Muscle of leg (tissue), 16 donors: ENCODE measurements around the gene TMPRSS9. TPM values are rescaled to one million over a fixed set of nuclear protein-coding genes. Genes with fewer than 3 reads are reported as not detected.

Source experiments
- DNase-seq: peaks from one replicate; pipeline ENCODE4 v3.0.0; 2013
- H3K27ac ChIP-seq: one replicate; pipeline ENCODE4 v1.5.1; 2013; ENCODE audit warnings: mild to moderate bottlenecking, low read length, control low read depth
- H3K27me3 ChIP-seq: one replicate; pipeline ENCODE4 v1.6.1; 2013; ENCODE audit warnings: low read length; ENCODE audit not compliant: control insufficient read depth, insufficient read depth
- H3K36me3 ChIP-seq: one replicate; pipeline ENCODE4 v1.6.1; 2013; ENCODE audit warnings: low read length; ENCODE audit not compliant: control insufficient read depth, insufficient read depth
- H3K4me1 ChIP-seq: one replicate; pipeline ENCODE4 v1.6.1; 2013; ENCODE audit warnings: low read length; ENCODE audit not compliant: control insufficient read depth, insufficient read depth
- H3K4me3 ChIP-seq: one replicate; pipeline ENCODE4 v1.5.1; 2013; ENCODE audit warnings: low read length, control low read depth
- H3K9me3 ChIP-seq: replicated peaks from 2 replicates; pipeline ENCODE4 v1.6.1; 2013; ENCODE audit warnings: low read depth, low read length; ENCODE audit not compliant: control insufficient read depth
- WGBS: methylation state at CpG from one replicate; pipeline ENCODE4 v1.1.5; 2013; ENCODE audit warnings: missing lambda C conversion rate; ENCODE audit not compliant: insufficient coverage; 5-methylcytosine and 5-hydroxymethylcytosine counted together
- long read RNA-seq, 11 donors: transcript quantifications; one replicate each; lab custom pipeline, GENCODE V29; 2026
- polyA plus RNA-seq, 8 donors: library from polyadenylated mRNA; unstranded; fragments of 120-200 nt; gene quantifications; one replicate each; pipeline versions ENCODE4 v1.2.1 to v1.2.3, GENCODE V29; 2013; ENCODE audit warnings: inconsistent platforms in 1 of 8, low replicate concordance in 1 of 8; ENCODE audit not compliant: insufficient read length in 8 of 8, insufficient read depth in 1 of 8
- total RNA-seq: library from RNA; stranded (reverse); fragments of 120-200 nt; gene quantifications from one replicate; pipeline ENCODE4 v1.2.4, GENCODE V29; 2013

The TMPRSS9 gene
- 0.18 TPM for total RNA-seq
- 1 to 10 TPM in 1 of 8 donors, under 1 TPM in 7; 0.11 to 1.3 (median 0.34) TPM for polyA plus RNA-seq
- long read RNA-seq, donor 1, partial matches to known transcripts, result 0 of 86 reads
- long read RNA-seq, donor 1, other reads (novel, unspliced or antisense), result 86 of 86 reads
- long read RNA-seq, donor 2, result 0 reads
- long read RNA-seq, donor 3, result 0 reads
- long read RNA-seq, donor 4, partial matches to known transcripts, result 128 of 128 reads
- long read RNA-seq, donor 4, other reads (novel, unspliced or antisense), result 0 of 128 reads
- long read RNA-seq, donor 5, partial matches to known transcripts, result 366 of 366 reads
- long read RNA-seq, donor 5, other reads (novel, unspliced or antisense), result 0 of 366 reads
- long read RNA-seq, donor 6, partial matches to known transcripts, result 16 of 342 reads
- long read RNA-seq, donor 6, other reads (novel, unspliced or antisense), result 326 of 342 reads
- long read RNA-seq, donor 7, result 0 reads
- long read RNA-seq, donor 8, partial matches to known transcripts, result 6 of 146 reads
- long read RNA-seq, donor 8, other reads (novel, unspliced or antisense), result 140 of 146 reads
- long read RNA-seq, donor 9, partial matches to known transcripts, result 286 of 286 reads
- long read RNA-seq, donor 9, other reads (novel, unspliced or antisense), result 0 of 286 reads
- long read RNA-seq, donor 10, result 0 reads
- long read RNA-seq, donor 11, result 0 reads

DNA sequence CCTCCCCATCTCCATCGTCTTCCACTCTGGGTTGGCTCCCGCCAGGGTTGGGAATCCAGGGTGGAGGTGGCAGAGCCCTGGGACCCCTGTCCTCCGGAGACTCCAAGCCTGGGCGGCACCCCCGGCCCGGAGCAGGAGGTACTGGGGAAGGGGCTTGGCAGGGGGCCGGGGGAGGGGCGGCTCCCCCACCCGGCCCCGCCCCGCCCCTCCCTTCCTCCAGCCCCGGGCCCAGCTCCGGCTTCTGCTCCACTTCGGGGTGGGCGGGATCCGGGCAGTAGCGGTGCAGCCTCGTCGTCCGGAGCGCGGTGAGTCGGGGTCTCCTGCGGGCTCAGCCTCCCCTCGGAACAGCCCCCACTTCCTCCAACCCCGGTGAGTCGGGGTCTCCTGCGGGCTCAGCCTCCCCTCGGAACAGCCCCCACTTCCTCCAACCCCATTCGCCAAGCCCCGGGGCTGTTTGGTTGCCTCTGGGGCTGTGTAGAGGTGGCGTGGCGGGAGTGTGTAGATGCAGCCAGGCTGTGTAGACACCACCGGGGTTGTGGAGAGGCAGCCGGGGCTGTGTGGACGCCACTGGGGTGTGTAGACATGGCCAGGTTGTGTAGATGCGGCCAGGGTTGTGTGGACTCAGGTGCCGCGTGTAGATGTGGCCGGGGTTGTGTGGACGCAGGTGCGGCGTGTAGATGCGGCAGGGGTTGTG lies at the start of gene TMPRSS9:
TMPRSS9 (plus strand) TSS at position 274 of the 694 bp plus-strand sequence. CDS start 29,521 bp downstream, outside the sequence.
- H3K9me3 ChIP-seq, result no peaks in the 10 kb centered on the region
- H3K4me1 ChIP-seq, result no peaks in the 10 kb centered on the region
- H3K4me3 ChIP-seq, result no peak within 1 kb of the TSS
- no peaks in the 10 kb centered on the region for H3K36me3 ChIP-seq
- H3K27ac ChIP-seq, result no peak within 1 kb of the TSS
- H3K27me3 ChIP-seq, result peaks cover 37% of the 10 kb centered on the region
- DNase-seq, result no peak
- WGBS, result 27% methylated on average over 23 of the region's 44 CpGs

DNA sequence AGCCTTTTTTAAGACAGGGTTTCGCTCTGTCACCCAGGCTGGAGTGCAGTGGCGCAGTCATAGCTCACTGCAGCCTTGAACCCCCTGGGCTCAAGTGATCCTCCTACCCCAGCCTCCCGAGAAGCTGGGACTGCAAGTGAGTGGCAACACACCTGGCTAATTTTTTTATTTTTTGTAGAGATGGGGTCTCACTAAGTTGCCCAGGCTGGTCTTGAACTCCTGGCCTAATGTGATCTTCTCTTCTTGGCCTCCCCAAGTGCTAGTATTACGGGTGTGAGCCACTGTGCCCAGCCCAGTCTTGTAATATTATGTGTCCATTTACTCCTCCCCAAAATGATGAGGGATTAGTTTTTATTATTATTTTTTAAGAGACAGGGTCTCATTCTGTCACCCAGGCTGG lies 49.0 kb upstream of the TMPRSS9 start:
- peaks cover 64% of the 10 kb centered on the region for H3K27me3 ChIP-seq
- no peak overlapping the region for H3K27ac ChIP-seq
- DNase-seq, result no peak
- H3K4me3 ChIP-seq, result no peak overlapping the region
- peaks cover 29% of the 10 kb centered on the region for H3K4me1 ChIP-seq
- H3K36me3 ChIP-seq, result no peaks in the 10 kb centered on the region
- 100% methylated on average over 2 of the region's 4 CpGs for WGBS
- peaks cover 7% of the 10 kb centered on the region for H3K9me3 ChIP-seq

DNA sequence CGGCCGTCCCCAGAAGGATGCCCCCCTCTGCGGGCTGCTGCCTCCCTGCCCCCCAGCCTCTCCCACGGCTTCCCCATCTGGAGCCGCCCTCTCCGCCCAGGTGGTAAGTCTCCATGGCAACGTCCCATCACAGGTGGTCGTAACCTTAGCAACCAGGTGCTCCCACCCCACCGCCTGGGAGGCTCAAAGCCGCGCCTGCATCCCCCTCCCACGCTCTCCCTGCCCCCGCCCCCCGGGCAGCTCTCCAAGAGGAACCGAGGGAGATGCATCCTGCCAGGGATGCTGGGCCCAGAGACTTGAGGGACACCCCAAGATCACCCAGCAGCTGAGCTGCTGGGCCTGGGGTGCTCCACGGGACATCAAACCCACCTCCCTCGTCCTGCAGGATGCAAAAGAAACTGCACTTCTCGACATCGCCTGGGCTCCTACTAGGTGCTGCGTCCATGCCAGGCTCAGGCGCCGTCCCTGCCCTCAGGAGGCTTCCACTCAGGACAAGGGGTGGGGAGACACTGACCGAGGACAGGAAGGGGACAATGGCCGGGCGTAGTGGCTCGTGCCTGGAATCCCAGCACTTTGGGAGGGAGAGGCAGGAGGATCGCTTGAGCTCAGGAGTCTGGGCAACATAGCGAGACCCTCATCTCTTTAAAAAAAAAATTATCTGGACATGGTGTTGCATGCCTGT lies 47.1 kb upstream of the TMPRSS9 start:
- H3K4me3 ChIP-seq, result no peak overlapping the region
- 28% methylated on average over 15 of the region's 28 CpGs for WGBS
- DNase-seq, result no peak
- peaks cover 29% of the 10 kb centered on the region for H3K4me1 ChIP-seq
- peaks cover 7% of the 10 kb centered on the region for H3K9me3 ChIP-seq
- H3K27ac ChIP-seq, result no peak overlapping the region
- H3K36me3 ChIP-seq, result no peaks in the 10 kb centered on the region
- H3K27me3 ChIP-seq, result peaks cover 46% of the 10 kb centered on the region

DNA sequence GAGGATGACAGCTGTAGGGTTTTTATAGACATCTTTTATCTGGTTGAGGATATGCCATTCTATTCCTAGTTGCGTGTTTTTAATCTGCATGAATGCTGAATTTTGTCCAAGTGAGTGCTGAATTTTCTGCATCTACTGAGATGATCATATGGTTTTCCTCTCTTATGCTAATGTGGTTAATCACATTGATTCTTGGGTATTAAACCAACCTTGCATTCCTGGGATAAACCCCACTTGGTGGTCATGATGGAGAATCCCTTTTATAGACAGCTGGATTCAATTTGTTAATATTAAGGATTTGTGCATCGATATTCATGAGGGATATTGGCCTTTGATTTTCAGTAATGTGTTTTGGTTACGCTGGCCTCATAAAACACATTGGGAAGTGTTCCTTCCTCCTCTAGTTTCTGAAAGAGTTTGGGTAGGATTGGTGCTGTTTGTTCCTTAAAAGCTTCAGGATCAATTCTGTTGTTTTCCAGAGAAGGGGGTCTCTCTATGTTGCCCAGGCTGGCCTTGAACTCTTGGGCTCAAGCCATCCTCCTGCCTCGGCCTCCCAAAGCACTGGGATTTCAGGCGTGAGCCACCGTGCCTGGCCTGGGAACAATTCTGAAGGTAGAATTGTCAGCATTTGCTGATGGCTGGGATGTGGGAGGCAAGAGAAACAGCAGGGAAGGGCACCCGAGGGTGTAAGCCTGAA lies 44.8 kb upstream of the TMPRSS9 start:
- Histone ChIP-seq H3K36me3 (no peaks in the 10 kb centered on the region), H3K9me3 (peaks cover 7% of the 10 kb centered on the region), H3K4me3 (no peak overlapping the region), H3K27me3 (peaks cover 24% of the 10 kb centered on the region), H3K27ac (no peak overlapping the region), H3K4me1 (peaks cover 18% of the 10 kb centered on the region)
- 83% methylated on average over 6 of the region's 7 CpGs for WGBS
- no peak for DNase-seq

DNA sequence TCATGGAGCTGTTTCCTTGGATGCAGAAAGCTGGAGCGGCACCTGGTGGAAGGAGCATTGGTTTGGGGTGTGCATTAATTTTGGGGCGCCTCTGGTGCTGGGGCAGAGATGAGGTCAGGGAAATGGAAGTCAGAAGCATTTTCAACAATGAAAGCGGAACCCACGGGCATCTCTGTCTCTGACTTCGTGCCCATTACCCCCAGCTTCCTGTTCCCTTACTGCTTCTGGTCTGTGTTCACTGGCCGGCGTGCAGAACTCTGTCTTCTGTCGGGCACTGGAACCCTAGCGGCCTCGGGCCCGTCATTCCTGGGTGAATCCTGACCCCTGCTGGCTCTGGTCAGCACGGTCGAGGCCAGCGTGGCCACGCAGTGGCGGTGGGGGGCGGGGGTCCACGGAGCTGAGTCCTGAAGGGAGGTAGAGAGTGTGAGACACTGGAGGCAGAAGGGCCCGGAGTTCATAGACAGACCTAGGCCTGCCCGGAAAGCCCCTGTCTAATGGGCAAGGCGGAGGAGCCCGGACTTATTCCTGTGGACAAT lies 44.2 kb upstream of the TMPRSS9 start:
- Histone ChIP-seq H3K27me3 (peaks cover 18% of the 10 kb centered on the region), H3K9me3 (peaks cover 7% of the 10 kb centered on the region), H3K4me1 (peaks cover 16% of the 10 kb centered on the region), H3K27ac (no peak overlapping the region), H3K4me3 (no peak overlapping the region), H3K36me3 (peaks cover 2% of the 10 kb centered on the region)
- DNase-seq, result peak; percentile 75
- whole genome bisulfite sequencing, result 21% methylated on average over 20 of the region's 22 CpGs

DNA sequence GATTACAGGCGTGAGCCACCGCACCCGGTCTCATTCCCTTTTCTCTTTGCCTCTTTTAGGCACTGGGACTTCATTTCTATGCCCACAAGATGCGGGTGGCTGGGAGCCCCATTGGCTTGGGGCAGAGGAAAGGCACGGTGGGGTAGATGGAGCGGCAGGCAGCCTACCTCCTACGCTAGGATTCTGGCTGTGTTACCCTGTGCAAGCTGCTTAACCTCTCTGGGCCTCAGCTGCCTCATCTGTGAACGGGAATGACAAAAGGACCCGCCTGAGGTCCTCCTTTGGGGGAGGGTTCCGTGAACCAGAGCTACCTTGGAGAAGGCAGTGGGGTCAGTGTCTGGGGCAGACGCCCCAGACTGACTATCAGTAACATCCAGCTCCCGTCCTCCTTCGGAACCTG lies 42.8 kb upstream of the TMPRSS9 start:
- peaks cover 7% of the 10 kb centered on the region for H3K9me3 ChIP-seq
- whole genome bisulfite sequencing, result 90% methylated on average over 12 of the region's 13 CpGs
- H3K27ac ChIP-seq, result no peak overlapping the region
- DNase-seq, result no peak
- H3K4me1 ChIP-seq, result peaks cover 13% of the 10 kb centered on the region
- H3K27me3 ChIP-seq, result peaks cover 13% of the 10 kb centered on the region
- H3K36me3 ChIP-seq, result peaks cover 14% of the 10 kb centered on the region
- no peak overlapping the region for H3K4me3 ChIP-seq

DNA sequence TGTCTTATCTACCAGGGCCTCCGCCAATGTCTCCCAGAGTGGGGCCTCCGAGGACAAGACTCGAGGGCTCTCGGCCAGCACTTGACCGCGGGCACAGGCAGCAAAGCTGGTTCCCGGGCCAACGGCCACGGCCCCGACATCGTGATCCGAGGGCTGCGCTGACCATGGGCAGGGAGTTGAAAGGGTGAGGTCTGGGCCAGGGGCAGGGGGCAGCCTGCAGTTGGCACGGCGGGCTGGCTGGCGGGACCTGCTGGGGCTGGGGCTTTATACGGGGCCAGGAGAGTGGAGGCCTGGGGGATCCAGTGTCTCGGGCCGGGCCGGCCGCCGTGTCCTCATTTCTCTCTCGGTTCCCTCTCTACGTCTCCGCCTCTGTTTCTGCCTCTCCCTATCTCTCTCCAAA lies 42.3 kb upstream of the TMPRSS9 start:
- Histone ChIP-seq H3K9me3 (peaks cover 7% of the 10 kb centered on the region), H3K4me1 (peaks cover 9% of the 10 kb centered on the region), H3K4me3 (no peak overlapping the region), H3K36me3 (peaks cover 17% of the 10 kb centered on the region), H3K27ac (no peak overlapping the region), H3K27me3 (peaks cover 9% of the 10 kb centered on the region)
- 90% methylated on average over 15 of the region's 25 CpGs for WGBS
- DNase-seq, result no peak

DNA sequence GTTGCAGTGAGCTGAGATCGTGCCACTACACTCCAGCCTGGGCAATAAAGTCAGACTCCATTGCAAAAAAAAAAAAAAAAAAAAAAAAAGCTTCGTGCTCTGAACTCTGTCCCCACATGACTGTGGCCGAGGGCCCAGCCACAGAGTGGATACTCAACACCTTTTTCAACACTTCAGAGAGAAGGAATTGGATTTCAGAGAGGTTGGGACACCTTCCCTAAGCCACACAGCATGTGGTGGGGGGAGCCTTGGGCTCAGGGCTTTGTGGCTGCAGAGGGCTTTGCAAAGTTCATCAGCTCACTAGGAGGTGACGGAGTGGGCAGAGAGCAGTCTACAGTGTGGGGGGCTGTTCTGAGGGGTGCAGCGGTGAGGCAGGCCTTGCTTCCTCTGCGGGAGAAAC lies 41.1 kb upstream of the TMPRSS9 start:
- WGBS, result 73% methylated on average over 3 of the region's 6 CpGs
- no peaks in the 10 kb centered on the region for H3K27me3 ChIP-seq
- H3K4me3 ChIP-seq, result no peak overlapping the region
- DNase-seq, result no peak
- H3K4me1 ChIP-seq, result peaks cover 9% of the 10 kb centered on the region
- peaks cover 28% of the 10 kb centered on the region for H3K36me3 ChIP-seq
- H3K9me3 ChIP-seq, result peaks cover 7% of the 10 kb centered on the region
- H3K27ac ChIP-seq, result no peak overlapping the region

DNA sequence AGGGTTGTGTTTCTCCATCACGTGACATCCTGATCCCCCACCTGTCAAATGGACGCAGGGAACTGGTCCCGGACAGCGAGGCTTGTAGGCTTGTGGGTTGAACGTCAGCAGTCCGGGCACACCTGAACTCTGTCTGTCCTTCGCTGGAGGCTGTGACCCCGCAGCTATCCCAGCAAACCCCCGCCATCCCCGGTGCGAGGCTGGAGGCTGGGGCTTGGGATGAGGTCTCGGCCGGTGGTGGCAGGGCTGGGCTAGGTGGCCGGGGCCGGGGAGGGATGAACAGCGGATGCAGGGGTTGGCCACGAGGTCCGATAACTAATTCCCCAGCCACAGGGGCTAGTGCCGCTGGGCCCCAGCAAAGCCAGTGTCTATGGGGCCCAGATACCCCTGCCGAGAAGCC lies 40.5 kb upstream of the TMPRSS9 start:
- Histone ChIP-seq H3K4me1 (peaks cover 9% of the 10 kb centered on the region), H3K4me3 (no peak overlapping the region), H3K27me3 (no peaks in the 10 kb centered on the region), H3K9me3 (peaks cover 7% of the 10 kb centered on the region), H3K27ac (no peak overlapping the region), H3K36me3 (peaks cover 34% of the 10 kb centered on the region)
- no peak for DNase-seq
- WGBS, result 45% methylated on average over 20 of the region's 20 CpGs
